CD4-positive, alpha-beta T cell treated with Interferon alpha-2 for 1 hour (primary cell): ENCODE data around the gene PUM2.

Experiments used
- DNase-seq, 2 donors: peaks; one replicate each; pipeline ENCODE4 v3.0.0-alpha.2; 2020 to 2022

PUM2 gene

GRCh38 chr2:20198796-20199632, 151.6 kb downstream of the PUM2 start:
- DNase-seq = no peak
